HepG2 (cell line): ENCODE data around the gene LAPTM4A. TPM values are rescaled to one million over a fixed set of nuclear protein-coding genes. Genes with fewer than 3 reads are reported as not detected.

Experiments used
- BRD4 ChIP-seq: sonication (generic); formaldehyde crosslinking; IDR thresholded peaks from 2 replicates; pipeline ENCODE4 v1.4.0; 2020; ENCODE audit warnings: missing genetic modification reagents
- EP300 ChIP-seq, 3 experiments: sonication (generic) in 1 of 3; formaldehyde crosslinking in 1 of 3; IDR thresholded peaks; 2 replicates each; pipeline versions ENCODE4 v1.5.1 to v1.6.1; 2011 to 2020; ENCODE audit warnings: low read depth in 2 of 3, low read length in 2 of 3, borderline replicate concordance in 1 of 3, improper control_type of control experiment in 1 of 3, mild to moderate bottlenecking in 1 of 3, missing genetic modification reagents in 1 of 3, moderate library complexity in 1 of 3
- ESRRA ChIP-seq: sonication (generic); formaldehyde crosslinking; IDR thresholded peaks from 2 replicates; pipeline ENCODE4 v1.5.1; 2020; ENCODE audit warnings: mild to moderate bottlenecking, low read depth, missing genetic modification reagents
- ETV6 ChIP-seq: sonication (generic); formaldehyde crosslinking; conservative IDR thresholded peaks from 2 replicates; pipeline ENCODE4 v1.4.0; 2020; ENCODE audit warnings: missing genetic modification reagents
- FOSL1 ChIP-seq: sonication (generic); formaldehyde crosslinking; IDR thresholded peaks from 2 replicates; pipeline ENCODE4 v1.9.0; 2021; ENCODE audit warnings: missing genetic modification reagents, borderline replicate concordance
- GLI4 ChIP-seq: sonication (generic); formaldehyde crosslinking; IDR thresholded peaks from 2 replicates; pipeline ENCODE4 v1.5.1; 2020; ENCODE audit warnings: missing genetic modification reagents, mild to moderate bottlenecking, moderate library complexity, borderline replicate concordance
- JDP2 ChIP-seq: sonication (generic); formaldehyde crosslinking; IDR thresholded peaks from 2 replicates; pipeline ENCODE4 v1.8.1; 2022; ENCODE audit warnings: missing genetic modification reagents, borderline replicate concordance
- KDM4B ChIP-seq: sonication (generic); formaldehyde crosslinking; IDR thresholded peaks from 2 replicates; pipeline ENCODE4 v1.4.0; 2020; ENCODE audit warnings: missing genetic modification reagents
- NFIC ChIP-seq: IDR thresholded peaks from 2 replicates; pipeline ENCODE4 v1.6.1; 2012; ENCODE audit warnings: mild to moderate bottlenecking, low read length, inconsistent platforms
- PATZ1 ChIP-seq: sonication (generic); formaldehyde crosslinking; IDR thresholded peaks from 2 replicates; pipeline ENCODE4 v1.4.0; 2020; ENCODE audit warnings: missing genetic modification reagents
- RFX1 ChIP-seq: fragments of 450-650 bp; IDR thresholded peaks from 2 replicates; pipeline ENCODE4 v1.6.1; 2017
- SMAD3 ChIP-seq: sonication (generic); formaldehyde crosslinking; IDR thresholded peaks from 2 replicates; pipeline ENCODE4 v1.4.0; 2020; ENCODE audit warnings: missing genetic modification reagents
- SP5 ChIP-seq: IDR thresholded peaks from 2 replicates; pipeline ENCODE4 v1.6.1; 2016; ENCODE audit warnings: low read depth, borderline replicate concordance
- THAP8 ChIP-seq: sonication (generic); formaldehyde crosslinking; IDR thresholded peaks from 2 replicates; pipeline ENCODE4 v1.5.1; 2020; ENCODE audit warnings: missing genetic modification reagents, mild to moderate bottlenecking, borderline replicate concordance
- YEATS4 ChIP-seq: sonication (generic); formaldehyde crosslinking; IDR thresholded peaks from 2 replicates; pipeline ENCODE4 v1.4.0; 2020; ENCODE audit warnings: missing genetic modification reagents, borderline replicate concordance
- ZGPAT ChIP-seq: IDR thresholded peaks from 2 replicates; pipeline ENCODE4 v1.6.1; 2016; ENCODE audit warnings: mild to moderate bottlenecking
- ZNF280D ChIP-seq: sonication (generic); formaldehyde crosslinking; IDR thresholded peaks from 2 replicates; pipeline ENCODE4 v1.5.1; 2020; ENCODE audit warnings: mild to moderate bottlenecking, missing genetic modification reagents
- ZNF614 ChIP-seq: IDR thresholded peaks from 2 replicates; pipeline ENCODE4 v1.6.1; 2018; ENCODE audit warnings: missing biosample characterization, missing genetic modification reagents, inconsistent platforms, borderline replicate concordance
- ZNF615 ChIP-seq: sonication (generic); formaldehyde crosslinking; IDR thresholded peaks from 2 replicates; pipeline ENCODE4 v1.5.0; 2020; ENCODE audit warnings: mild to moderate bottlenecking, missing genetic modification reagents, borderline replicate concordance
- ZNF768 ChIP-seq: sonication (generic); formaldehyde crosslinking; IDR thresholded peaks from 2 replicates; pipeline ENCODE4 v1.4.0; 2020; ENCODE audit warnings: missing genetic modification reagents
- ZNF776 ChIP-seq: sonication (generic); formaldehyde crosslinking; IDR thresholded peaks from 2 replicates; pipeline ENCODE4 v1.4.0; 2020; ENCODE audit warnings: mild to moderate bottlenecking, missing genetic modification reagents
- ZNF780A ChIP-seq: sonication (generic); formaldehyde crosslinking; IDR thresholded peaks from 2 replicates; pipeline ENCODE4 v1.8.0; 2022; ENCODE audit warnings: mild to moderate bottlenecking, missing genetic modification reagents, moderate library complexity
- ZSCAN31 ChIP-seq: sonication (generic); formaldehyde crosslinking; IDR thresholded peaks from 2 replicates; pipeline ENCODE4 v1.5.0; 2020; ENCODE audit warnings: low read depth, mild to moderate bottlenecking, missing genetic modification reagents
- polyA plus RNA-seq, 8 experiments: library from polyadenylated mRNA; depleted of rRNA in 3 of 8; stranded (reverse) in 7 of 8; unstranded in 1 of 8; fragments of >200 nt; fragmentation: Illumina TruSeq in 4 of 8; extraction: Trizol in 4 of 8; gene quantifications; 2 replicates each; pipeline versions ENCODE4 v1.2.1 to v1.2.3, GENCODE V29; 2011 to 2016; ENCODE audit warnings: low read depth in 4 of 8, missing spikeins in 1 of 8, mixed read lengths in 1 of 8; ENCODE audit not compliant: insufficient read depth in 1 of 8
- total RNA-seq, 5 experiments: library from RNA; depleted of rRNA; stranded (reverse); fragments of >200 nt; fragmentation: Illumina TruSeq; extraction: Trizol; gene quantifications; 2 replicates each; pipeline ENCODE4 v1.2.3, GENCODE V29; 2016; ENCODE audit warnings: low read depth in 1 of 5

Gene LAPTM4A
- total and polyA plus RNA-seq, 2 of the 13 experiments (the other 11 are each of a cell fraction or from before 2014, with no cell fraction given), result 116 to 558 TPM

- TF ChIP-seq EP300 (IDR thresholded peaks at IDR 0.05; ENCODE audit: low read depth in 2 of 2, low read length in 2 of 2) (peak; percentile 31 to 38; a peak in 1 of 4 replicates), EP300 (CRISPR knock-in tag; IDR thresholded peaks at IDR 0.05; ENCODE audit: borderline replicate concordance) (peak; percentile 67; the same call in 1 of the 2 replicates), ZNF776 (CRISPR knock-in tag) (peak; percentile 18; the same call in 1 of the 2 replicates), YEATS4 (CRISPR knock-in tag) (peak; percentile 97), PATZ1 (peak; percentile 77), SMAD3 (CRISPR knock-in tag) (peak; percentile 61), THAP8 (peak; percentile 96; the same call in 1 of the 2 replicates), ETV6 (peak; percentile 3; the same call in 1 of the 2 replicates), GLI4 (peak; percentile 93; the same call in 1 of the 2 replicates), RFX1 (no peak), SP5 (peak; percentile 81; the same call in 1 of the 2 replicates), ZNF614 (CRISPR knock-in tag) (peak; percentile 77), KDM4B (peak; percentile 75; the same call in 1 of the 2 replicates), ZNF768 (CRISPR knock-in tag) (no peak), ZSCAN31 (peak; percentile 98), JDP2 (CRISPR knock-in tag) (no peak), ZNF615 (CRISPR knock-in tag) (no peak), ZNF780A (no peak), ZGPAT (CRISPR knock-in tag) (peak; percentile 91), ESRRA (no peak; the same call in 1 of the 2 replicates), BRD4 (CRISPR knock-in tag) (no peak; the same call in none of the 2 replicates), FOSL1 (no peak), NFIC (peak; percentile 72; the same call in 1 of the 2 replicates), ZNF280D (CRISPR knock-in tag) (no peak)
Observed at GRCh38 chr2:20051532-20052228, at the start of gene LAPTM4A (continued).
